ENCODE results near the gene SLC7A5. TPM values are rescaled to one million over a fixed set of nuclear protein-coding genes. Genes with fewer than 3 reads are reported as not detected.
"Not testable (repeated sequence)": the region's sequence is repeated elsewhere in the genome, so short reads cannot be mapped to it uniquely, and the experiment has no call there.

Gene SLC7A5
- polyA plus RNA-seq (2012; ENCODE audit: missing spikeins) = 17.1 TPM

GRCh38 chr16:87869061-87869878 lies at the start of gene SLC7A5:
Gene SLC7A5, minus strand, starts transcription at chr16:87869507. Its CDS starts 85 bp downstream, at chr16:87869422.
- TF ChIP-seq POLR2A (IDR thresholded peaks at IDR 0.05; ENCODE audit: low read depth, low read length) (peak; percentile 93), POLR2AphosphoS5 (IDR thresholded peaks at IDR 0.05; ENCODE audit: low read depth, low read length) (peak; percentile 63)
- FAIRE-seq (peak; percentile 78), DNase-seq (ENCODE audit: insufficient read length) (peak; percentile 57)

GRCh38 chr16:87918338-87918737 lies 49.0 kb upstream of the SLC7A5 start:
- TF ChIP-seq POLR2AphosphoS5 (IDR thresholded peaks at IDR 0.05; ENCODE audit: low read depth, low read length) (no peak), POLR2A (IDR thresholded peaks at IDR 0.05; ENCODE audit: low read depth, low read length) (no peak), TAF1 (IDR thresholded peaks at IDR 0.05; ENCODE audit: borderline replicate concordance, low read depth, low read length) (no peak)
- FAIRE-seq (no peak), DNase-seq (ENCODE audit: insufficient read length) (no peak)

GRCh38 chr16:87917503-87917902 lies 48.2 kb upstream of the SLC7A5 start:
- DNase-seq (ENCODE audit: insufficient read length) (no peak), FAIRE-seq (no peak)
- TF ChIP-seq POLR2AphosphoS5 (IDR thresholded peaks at IDR 0.05; ENCODE audit: low read depth, low read length) (no peak), TAF1 (IDR thresholded peaks at IDR 0.05; ENCODE audit: borderline replicate concordance, low read depth, low read length) (no peak), POLR2A (IDR thresholded peaks at IDR 0.05; ENCODE audit: low read depth, low read length) (no peak)

GRCh38 chr16:87914812-87915211 lies 45.5 kb upstream of the SLC7A5 start:
- DNase-seq (ENCODE audit: insufficient read length) (no peak), FAIRE-seq (no peak)
- TF ChIP-seq POLR2A (IDR thresholded peaks at IDR 0.05; ENCODE audit: low read depth, low read length) (no peak), TAF1 (IDR thresholded peaks at IDR 0.05; ENCODE audit: borderline replicate concordance, low read depth, low read length) (no peak), POLR2AphosphoS5 (IDR thresholded peaks at IDR 0.05; ENCODE audit: low read depth, low read length) (no peak)

GRCh38 chr16:87914021-87914725 lies 44.9 kb upstream of the SLC7A5 start:
- DNase-seq (ENCODE audit: insufficient read length); FAIRE-seq: not testable (repeated sequence)

- not testable (repeated sequence) for FAIRE-seq
These were observed 43.4 kb upstream of the SLC7A5 start for GRCh38 chr16:87912691-87913090.

GRCh38 chr16:87911106-87911763 lies 41.9 kb upstream of the SLC7A5 start:
- FAIRE-seq = peak; percentile 87
- DNase-seq (ENCODE audit: insufficient read length) = not testable (repeated sequence)

More at GRCh38 chr16:87912691-87913090, 43.4 kb upstream of the SLC7A5 start:
- not testable (repeated sequence) for DNase-seq (ENCODE audit: insufficient read length)

GRCh38 chr16:87909203-87909935 lies 40.1 kb upstream of the SLC7A5 start:
- FAIRE-seq = peak; percentile 95

GRCh38 chr16:87908101-87908500 lies 38.8 kb upstream of the SLC7A5 start:
- DNase-seq (ENCODE audit: insufficient read length); FAIRE-seq: not testable (repeated sequence)

More at GRCh38 chr16:87909203-87909935, 40.1 kb upstream of the SLC7A5 start:
- peak; percentile 80 for DNase-seq (ENCODE audit: insufficient read length)

GRCh38 chr16:87905521-87905920 lies 36.2 kb upstream of the SLC7A5 start:
- FAIRE-seq; DNase-seq (ENCODE audit: insufficient read length): not testable (repeated sequence)

- DNase-seq (ENCODE audit: insufficient read length); FAIRE-seq: not testable (repeated sequence)
These were observed 35.7 kb upstream of the SLC7A5 start for GRCh38 chr16:87904963-87905362.

- DNase-seq (ENCODE audit: insufficient read length); FAIRE-seq: not testable (repeated sequence)
These were observed 31.2 kb upstream of the SLC7A5 start for GRCh38 chr16:87900489-87900888.

Data from GM12892 (cell line).